Natural killer cell (primary cell): ENCODE results near the gene SLC38A3. TPM values are rescaled to one million over a fixed set of nuclear protein-coding genes. Genes with fewer than 3 reads are reported as not detected.

Source experiments
- ATAC-seq, 3 donors: fragments of 150-1000 bp in 2 of 3; fragments of 200-7000 bp in 1 of 3; cut with Tn5 transposase; 1 replicate in 1 of 3; 2 replicates in 2 of 3; pipeline ENCODE4 v1.10.0; 2021; ENCODE audit warnings: mild to moderate bottlenecking in 2 of 3, moderate library complexity in 2 of 3
- DNase-seq, 2 donors: peaks; one replicate each; pipeline versions ENCODE4 v3.0.0 to v3.0.0-alpha.2; 2013 to 2021; ENCODE audit warnings: mixed read lengths in 1 of 2
- H3K27ac ChIP-seq: one replicate; pipeline ENCODE4 v1.5.1; 2013; ENCODE audit warnings: mild to moderate bottlenecking, low read length
- H3K27me3 ChIP-seq: one replicate; pipeline ENCODE4 v1.6.1; 2013; ENCODE audit warnings: low read length; ENCODE audit not compliant: control insufficient read depth, insufficient read depth
- H3K36me3 ChIP-seq: one replicate; pipeline ENCODE4 v1.6.1; 2013; ENCODE audit warnings: low read length; ENCODE audit not compliant: control insufficient read depth, insufficient read depth
- H3K4me1 ChIP-seq: one replicate; pipeline ENCODE4 v1.6.1; 2013; ENCODE audit warnings: low read length; ENCODE audit not compliant: control insufficient read depth, insufficient read depth
- H3K4me3 ChIP-seq: one replicate; pipeline ENCODE4 v1.5.1; 2013; ENCODE audit warnings: low read length
- H3K9me3 ChIP-seq: one replicate; pipeline ENCODE4 v1.6.1; 2013; ENCODE audit warnings: low read length; ENCODE audit not compliant: control insufficient read depth, insufficient read depth
- H3K27ac Mint-ChIP-seq, 2 donors: one replicate each; pipeline ENCODE4 v1.8.0; 2022; ENCODE audit warnings: mild to moderate bottlenecking in 2 of 2, mixed read lengths in 2 of 2, moderate library complexity in 1 of 2
- H3K27me3 Mint-ChIP-seq, 2 donors: one replicate each; pipeline ENCODE4 v1.8.0; 2022; ENCODE audit warnings: low read depth in 2 of 2, mixed read lengths in 2 of 2
- H3K36me3 Mint-ChIP-seq: one replicate; pipeline ENCODE4 v1.8.0; 2022; ENCODE audit warnings: mixed read lengths
- H3K4me1 Mint-ChIP-seq, 2 donors: one replicate each; pipeline ENCODE4 v1.8.0; 2022; ENCODE audit warnings: mixed read lengths in 2 of 2
- H3K4me3 Mint-ChIP-seq: one replicate; pipeline ENCODE4 v1.8.0; 2022; ENCODE audit warnings: mild to moderate bottlenecking, moderate library complexity, mixed read lengths
- H3K9me3 Mint-ChIP-seq, 2 donors: one replicate each; pipeline ENCODE4 v1.8.0; 2022; ENCODE audit warnings: mixed read lengths in 2 of 2
- WGBS: methylation state at CpG from one replicate; pipeline ENCODE4 v1.1.7; 2013; ENCODE audit warnings: missing lambda C conversion rate; ENCODE audit not compliant: insufficient coverage; 5-methylcytosine and 5-hydroxymethylcytosine counted together
- intact Hi-C: fragments of 100-400 bp; cut with micrococcal nuclease; formaldehyde crosslinking; loops from one replicate; pipeline ENCODE4 v1.14.2; 2022
- total RNA-seq, 4 donors: library from RNA; stranded (reverse); fragments of 120-200 nt in 1 of 4; gene quantifications; one replicate each; pipeline versions ENCODE4 v1.2.3 to v1.2.4, GENCODE V29; 2013 to 2022
- TF ChIP-seq, protein P1 (sequence below): fragments of 200-600 bp; IDR thresholded peaks from one replicate; pipeline ENCODE4 v1.8.0; 2022; ENCODE audit warnings: antibody characterized with exemption

SLC38A3 gene
- total RNA-seq, 3 donors from 2014 or later (not counting 1 experiment from before 2014, with no cell fraction given): 0.82 TPM; not detected in 2

DNA sequence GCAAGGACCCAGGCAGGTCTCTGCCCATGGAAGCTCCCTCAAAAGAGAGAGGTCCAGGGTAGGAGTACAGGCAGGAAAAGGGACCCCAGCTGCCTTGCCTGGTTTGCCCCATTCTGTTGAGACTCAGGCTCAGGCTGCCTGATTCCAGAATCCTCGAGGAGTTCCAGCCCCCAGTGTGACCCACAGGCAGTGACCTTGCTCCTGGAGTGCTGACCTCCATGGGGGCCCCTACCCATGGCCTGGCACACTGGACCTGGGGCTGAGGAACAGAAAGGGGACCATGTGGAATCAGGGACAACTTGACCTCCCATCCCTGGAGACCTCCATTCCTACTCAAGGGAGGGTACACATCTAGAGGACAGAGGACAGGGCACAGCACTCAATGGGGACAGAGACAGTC, 60.5 kb downstream of the SLC38A3 start:
- H3K27ac Mint-ChIP-seq: no peak overlapping the region
- Histone ChIP-seq H3K4me3 (no peak overlapping the region), H3K27ac (no peak overlapping the region), H3K36me3 (no peaks in the 10 kb centered on the region), H3K27me3 (peaks cover 3% of the 10 kb centered on the region), H3K9me3 (no peaks in the 10 kb centered on the region), H3K4me1 (peaks cover 7% of the 10 kb centered on the region)
- TF ChIP-seq, protein P1, sequence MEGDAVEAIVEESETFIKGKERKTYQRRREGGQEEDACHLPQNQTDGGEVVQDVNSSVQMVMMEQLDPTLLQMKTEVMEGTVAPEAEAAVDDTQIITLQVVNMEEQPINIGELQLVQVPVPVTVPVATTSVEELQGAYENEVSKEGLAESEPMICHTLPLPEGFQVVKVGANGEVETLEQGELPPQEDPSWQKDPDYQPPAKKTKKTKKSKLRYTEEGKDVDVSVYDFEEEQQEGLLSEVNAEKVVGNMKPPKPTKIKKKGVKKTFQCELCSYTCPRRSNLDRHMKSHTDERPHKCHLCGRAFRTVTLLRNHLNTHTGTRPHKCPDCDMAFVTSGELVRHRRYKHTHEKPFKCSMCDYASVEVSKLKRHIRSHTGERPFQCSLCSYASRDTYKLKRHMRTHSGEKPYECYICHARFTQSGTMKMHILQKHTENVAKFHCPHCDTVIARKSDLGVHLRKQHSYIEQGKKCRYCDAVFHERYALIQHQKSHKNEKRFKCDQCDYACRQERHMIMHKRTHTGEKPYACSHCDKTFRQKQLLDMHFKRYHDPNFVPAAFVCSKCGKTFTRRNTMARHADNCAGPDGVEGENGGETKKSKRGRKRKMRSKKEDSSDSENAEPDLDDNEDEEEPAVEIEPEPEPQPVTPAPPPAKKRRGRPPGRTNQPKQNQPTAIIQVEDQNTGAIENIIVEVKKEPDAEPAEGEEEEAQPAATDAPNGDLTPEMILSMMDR: no peak
- H3K36me3 Mint-ChIP-seq: no peaks in the 10 kb centered on the region
- H3K9me3 Mint-ChIP-seq: no peaks in the 10 kb centered on the region
- H3K4me1 Mint-ChIP-seq: no peaks in the 10 kb centered on the region
- H3K27me3 Mint-ChIP-seq: peaks cover 0 to 6% of the 10 kb centered on the region in 2 donors
- intact Hi-C loops: no loop called here
- H3K4me3 Mint-ChIP-seq: no peak overlapping the region
- WGBS: 67% methylated on average over 1 of the region's 1 CpG
- no peak for ATAC-seq
- no peak for DNase-seq

GRCh38 chr3:50266017-50266416, 60.9 kb downstream of the SLC38A3 start:
- TF ChIP-seq, protein P1: no peak
- no peak overlapping the region for H3K27ac Mint-ChIP-seq
- no peak overlapping the region for H3K4me3 ChIP-seq
- H3K27me3 Mint-ChIP-seq: peaks cover 0 to 6% of the 10 kb centered on the region in 2 donors
- no peaks in the 10 kb centered on the region for H3K9me3 Mint-ChIP-seq
- H3K36me3 Mint-ChIP-seq: no peaks in the 10 kb centered on the region
- peaks cover 2% of the 10 kb centered on the region for H3K4me1 ChIP-seq
- WGBS: 89% methylated on average over 6 of the region's 6 CpGs
- ATAC-seq (no peak), DNase-seq (no peak)
- H3K27ac ChIP-seq: no peak overlapping the region
- H3K4me1 Mint-ChIP-seq: no peaks in the 10 kb centered on the region
- H3K4me3 Mint-ChIP-seq: no peak overlapping the region
- no peaks in the 10 kb centered on the region for H3K36me3 ChIP-seq
- H3K9me3 ChIP-seq: no peaks in the 10 kb centered on the region
- intact Hi-C loops: no loop called here
- peaks cover 3% of the 10 kb centered on the region for H3K27me3 ChIP-seq

DNA sequence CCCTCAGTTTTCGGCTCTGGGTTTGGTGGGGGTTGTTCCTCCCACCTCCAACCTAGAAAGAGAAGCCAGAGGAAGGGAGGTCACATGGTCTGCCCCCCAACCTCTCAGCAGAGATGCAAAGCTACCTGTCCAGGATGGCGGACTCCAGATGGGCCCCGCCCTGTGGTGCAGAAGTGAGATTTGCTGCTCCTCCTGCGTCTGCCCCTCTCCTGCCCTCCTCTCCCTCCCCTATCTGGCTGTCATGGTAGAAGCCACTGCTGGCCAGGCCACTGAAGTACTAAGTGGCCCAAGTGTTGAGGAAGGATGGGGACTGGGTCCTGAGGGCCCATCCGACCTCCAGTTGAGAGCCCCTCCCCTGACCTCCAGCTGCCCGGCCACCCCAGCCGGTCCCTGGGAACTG, 61.8 kb downstream of the SLC38A3 start:
- H3K9me3 Mint-ChIP-seq: no peaks in the 10 kb centered on the region
- WGBS: 80% methylated on average over 3 of the region's 7 CpGs
- H3K4me1 Mint-ChIP-seq: peaks cover 0 to 6% of the 10 kb centered on the region in 2 donors
- peaks cover 3% of the 10 kb centered on the region for H3K27me3 ChIP-seq
- H3K4me3 Mint-ChIP-seq: no peak overlapping the region
- H3K36me3 ChIP-seq: no peaks in the 10 kb centered on the region
- intact Hi-C loops: no loop called here
- H3K27ac Mint-ChIP-seq: no peak overlapping the region
- H3K4me3 ChIP-seq: no peak overlapping the region
- H3K9me3 ChIP-seq: no peaks in the 10 kb centered on the region
- no peak for DNase-seq
- peaks cover 0 to 6% of the 10 kb centered on the region in 2 donors for H3K27me3 Mint-ChIP-seq
- ATAC-seq: no peak
- TF ChIP-seq, protein P1: no peak
- H3K36me3 Mint-ChIP-seq: no peaks in the 10 kb centered on the region
- no peaks in the 10 kb centered on the region for H3K4me1 ChIP-seq
- H3K27ac ChIP-seq: no peak overlapping the region

- ATAC-seq: no peak
- no peak overlapping the region for H3K4me3 ChIP-seq
- H3K27ac ChIP-seq: no peak overlapping the region
- Mint-ChIP-seq H3K27me3 (peaks cover 0 to 6% of the 10 kb centered on the region in 2 donors), H3K4me3 (no peak overlapping the region), H3K9me3 (no peaks in the 10 kb centered on the region), H3K4me1 (peaks cover 0 to 7% of the 10 kb centered on the region in 2 donors), H3K36me3 (no peaks in the 10 kb centered on the region), H3K27ac (no peak overlapping the region)
- no peaks in the 10 kb centered on the region for H3K9me3 ChIP-seq
- H3K4me1 ChIP-seq: no peaks in the 10 kb centered on the region
- no peak for DNase-seq
- no peaks in the 10 kb centered on the region for H3K36me3 ChIP-seq
- WGBS: 25% methylated on average over 22 of the region's 22 CpGs
- intact Hi-C loops: no loop called here
- TF ChIP-seq, protein P1: no peak
- peaks cover 3% of the 10 kb centered on the region for H3K27me3 ChIP-seq
These were observed 62.3 kb downstream of the SLC38A3 start for GRCh38 chr3:50267280-50267913.
